Smooth muscle cell (in vitro differentiated cells): ENCODE results near the gene DLG1. TPM values are rescaled to one million over a fixed set of nuclear protein-coding genes. Genes with fewer than 3 reads are reported as not detected.

Experiments
- DNase-seq: peaks from one replicate; lab custom pipeline; 2025; ENCODE audit not compliant: unreplicated experiment; lab: John Stamatoyannopoulos, UW
- H2AFZ ChIP-seq: fragments of 200-600 bp; sonication (generic); 2 replicates; pipeline ENCODE4 v1.6.0; 2016; ENCODE audit warnings: antibody characterized with exemption, low read depth, mild to moderate bottlenecking
- H3F3A ChIP-seq: fragments of 200-600 bp; sonication (generic); 2 replicates; pipeline ENCODE4 v1.6.0; 2017; ENCODE audit warnings: antibody characterized with exemption, low read depth
- H3K27ac ChIP-seq: fragments of 200-600 bp; sonication (generic); 2 replicates; pipeline ENCODE4 v1.5.1; 2016; ENCODE audit warnings: low read depth, mild to moderate bottlenecking
- H3K27me3 ChIP-seq: fragments of 200-600 bp; sonication (generic); 2 replicates; pipeline ENCODE4 v1.6.1; 2016; ENCODE audit warnings: low read depth, mild to moderate bottlenecking
- H3K36me3 ChIP-seq: fragments of 200-600 bp; sonication (generic); 2 replicates; pipeline ENCODE4 v1.5.1; 2016; ENCODE audit warnings: low read depth
- H3K4me1 ChIP-seq: fragments of 200-600 bp; sonication (generic); 2 replicates; pipeline ENCODE4 v1.5.1; 2016; ENCODE audit warnings: low read depth
- H3K4me2 ChIP-seq: fragments of 200-600 bp; sonication (generic); 2 replicates; pipeline ENCODE4 v1.6.0; 2016; ENCODE audit warnings: mild to moderate bottlenecking
- H3K4me3 ChIP-seq: fragments of 200-600 bp; sonication (generic); 2 replicates; pipeline ENCODE4 v1.5.1; 2016; ENCODE audit warnings: mild to moderate bottlenecking
- H3K79me2 ChIP-seq: fragments of 200-600 bp; sonication (generic); 2 replicates; pipeline ENCODE4 v1.6.0; 2016; ENCODE audit warnings: low read depth, mild to moderate bottlenecking
- H3K9ac ChIP-seq: fragments of 200-600 bp; sonication (generic); 2 replicates; pipeline ENCODE4 v1.6.0; 2016; ENCODE audit warnings: low read depth
- H3K9me3 ChIP-seq: fragments of 200-600 bp; sonication (generic); replicated peaks from 2 replicates; pipeline ENCODE4 v1.5.1; 2016; ENCODE audit warnings: low read depth
- H4K20me1 ChIP-seq: fragments of 200-600 bp; sonication (generic); 2 replicates; pipeline ENCODE4 v1.6.0; 2016; ENCODE audit warnings: low read depth
- CTCF ChIP-seq: fragments of 200-600 bp; sonication (generic); IDR thresholded peaks from 2 replicates; pipeline ENCODE4 v1.5.1; 2017; ENCODE audit warnings: borderline replicate concordance, mild to moderate bottlenecking, antibody characterized with exemption; ENCODE audit not compliant: insufficient read depth, poor library complexity, severe bottlenecking
- WGBS: methylation state at CpG from one replicate; pipeline ENCODE4 v1.1.7; 2016; ENCODE audit warnings: low lambda C conversion rate; 5-methylcytosine and 5-hydroxymethylcytosine counted together
- polyA plus RNA-seq: library from polyadenylated mRNA; unstranded; fragments of >200 nt; fragmentation: Nextera tagmentation; extraction: Ambion mirVana; gene quantifications from 2 replicates; pipeline ENCODE4 v1.2.1, GENCODE V29; 2016
- total RNA-seq: library from RNA; depleted of rRNA; stranded (reverse); fragments of >200 nt; gene quantifications from 2 replicates; pipeline ENCODE4 v1.2.3, GENCODE V29; 2014

The DLG1 gene
- total and polyA plus RNA-seq, 2 experiments from 2014 or later, result 23.5 to 69.0 TPM

GRCh38 chr3:197226179-197226578 is 72.2 kb downstream of the DLG1 start:
- Histone ChIP-seq H3K9me3 (no peaks in the 10 kb centered on the region), H2AFZ (no peak overlapping the region), H3K36me3 (no peaks in the 10 kb centered on the region), H3K4me2 (no peak overlapping the region), H3K27ac (no peak overlapping the region), H4K20me1 (peaks cover 97% of the 10 kb centered on the region), H3K4me3 (no peak overlapping the region), H3K4me1 (peaks cover 6% of the 10 kb centered on the region), H3F3A (peaks cover 8% of the 10 kb centered on the region), H3K79me2 (peaks cover 96% of the 10 kb centered on the region), H3K27me3 (no peaks in the 10 kb centered on the region), H3K9ac (no peak overlapping the region)
- TF ChIP-seq CTCF, result no peak
- 40% methylated on average over 3 of the region's 3 CpGs for WGBS
- no peak for DNase-seq

- no peaks in the 10 kb centered on the region for H3K36me3 ChIP-seq
- peaks cover 96% of the 10 kb centered on the region for H3K79me2 ChIP-seq
These were observed 72.8 kb downstream of the DLG1 start for GRCh38 chr3:197225579-197225978.

GRCh38 chr3:197224034-197224444 is 74.4 kb downstream of the DLG1 start:
- Histone ChIP-seq H3K36me3 (no peaks in the 10 kb centered on the region), H3K27me3 (no peaks in the 10 kb centered on the region), H3K4me3 (no peak overlapping the region), H3F3A (peaks cover 8% of the 10 kb centered on the region), H3K79me2 (peaks cover 96% of the 10 kb centered on the region), H3K9me3 (no peaks in the 10 kb centered on the region), H3K9ac (no peak overlapping the region), H2AFZ (no peak overlapping the region), H3K4me1 (peaks cover 6% of the 10 kb centered on the region), H3K27ac (no peak overlapping the region), H3K4me2 (no peak overlapping the region), H4K20me1 (peaks cover 97% of the 10 kb centered on the region)
- TF ChIP-seq CTCF, result peak; percentile 67
- DNase-seq, result no peak

More at GRCh38 chr3:197225579-197225978, 72.8 kb downstream of the DLG1 start:
- no peak overlapping the region for H3K9ac ChIP-seq
- H3K27me3 ChIP-seq, result no peaks in the 10 kb centered on the region
- H4K20me1 ChIP-seq, result peaks cover 97% of the 10 kb centered on the region
- no peak overlapping the region for H3K4me2 ChIP-seq
- no peak overlapping the region for H3K4me3 ChIP-seq
- no peak overlapping the region for H3K27ac ChIP-seq
- WGBS, result 100% methylated on average over 1 of the region's 1 CpG
- peaks cover 8% of the 10 kb centered on the region for H3F3A ChIP-seq
- no peaks in the 10 kb centered on the region for H3K9me3 ChIP-seq
- peaks cover 6% of the 10 kb centered on the region for H3K4me1 ChIP-seq
- no peak for TF ChIP-seq CTCF
- no peak for DNase-seq
- no peak overlapping the region for H2AFZ ChIP-seq

- no peak for TF ChIP-seq CTCF
- H3K9me3 ChIP-seq, result no peaks in the 10 kb centered on the region
- H3K9ac ChIP-seq, result no peak overlapping the region
- H3K4me1 ChIP-seq, result peaks cover 6% of the 10 kb centered on the region
- WGBS, result 44% methylated on average over 5 of the region's 5 CpGs
- H3K27ac ChIP-seq, result no peak overlapping the region
- peaks cover 8% of the 10 kb centered on the region for H3F3A ChIP-seq
- H3K79me2 ChIP-seq, result peaks cover 96% of the 10 kb centered on the region
- DNase-seq, result no peak
- no peak overlapping the region for H2AFZ ChIP-seq
- no peak overlapping the region for H3K4me3 ChIP-seq
- no peaks in the 10 kb centered on the region for H3K27me3 ChIP-seq
- H3K36me3 ChIP-seq, result no peaks in the 10 kb centered on the region
- peaks cover 98% of the 10 kb centered on the region for H4K20me1 ChIP-seq
- no peak overlapping the region for H3K4me2 ChIP-seq
These were observed 75.5 kb downstream of the DLG1 start for GRCh38 chr3:197222937-197223370.
